ENCODE results near the gene SMURF2.
A peak's percentile ranks its signal among the peaks of the same experiment; 100 is the strongest.
"Not testable (repeated sequence)": the region's sequence is repeated elsewhere in the genome, so short reads cannot be mapped to it uniquely, and the experiment has no call there.

SMURF2 gene

DNA sequence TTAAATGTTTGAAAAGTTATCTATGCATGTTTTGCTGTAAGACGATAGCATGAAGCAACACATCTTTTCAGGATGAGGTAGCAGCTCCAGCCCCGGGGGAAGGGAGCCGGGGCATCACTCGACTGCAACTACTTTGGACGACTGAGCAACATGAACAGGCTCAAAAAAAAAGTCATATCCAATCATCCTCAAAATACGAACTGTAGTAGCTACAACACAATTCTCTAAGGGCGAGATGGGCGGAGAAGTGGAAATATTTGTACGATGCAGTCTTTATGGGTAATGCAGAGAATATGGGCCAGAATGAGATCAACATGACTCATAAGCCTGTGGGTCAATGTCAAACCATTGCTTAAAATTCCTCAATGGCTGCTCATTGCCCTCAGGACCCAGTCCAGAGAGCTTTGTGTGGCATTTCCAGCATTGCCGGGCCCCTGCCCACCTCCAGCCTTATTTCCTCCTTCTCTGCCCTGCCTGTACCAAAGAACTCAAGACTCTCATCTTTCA, 17.7 kb upstream of the SMURF2 start:
- Histone ChIP-seq H3K9me3 (no peaks in the 10 kb centered on the region), H3K27ac (no peak overlapping the region), H3K36me3 (no peaks in the 10 kb centered on the region), H3K27me3 (no peaks in the 10 kb centered on the region), H3K4me3 (no peak overlapping the region), H3K4me1 (no peaks in the 10 kb centered on the region)
- peak in 1 of 2 donors; percentile 27 for DNase-seq
- intact Hi-C loops (cut with DNase I; ENCODE audit: low total_unique reads): no loop called here
- TF ChIP-seq CTCF (IDR thresholded peaks at IDR 0.05): no peak

DNA sequence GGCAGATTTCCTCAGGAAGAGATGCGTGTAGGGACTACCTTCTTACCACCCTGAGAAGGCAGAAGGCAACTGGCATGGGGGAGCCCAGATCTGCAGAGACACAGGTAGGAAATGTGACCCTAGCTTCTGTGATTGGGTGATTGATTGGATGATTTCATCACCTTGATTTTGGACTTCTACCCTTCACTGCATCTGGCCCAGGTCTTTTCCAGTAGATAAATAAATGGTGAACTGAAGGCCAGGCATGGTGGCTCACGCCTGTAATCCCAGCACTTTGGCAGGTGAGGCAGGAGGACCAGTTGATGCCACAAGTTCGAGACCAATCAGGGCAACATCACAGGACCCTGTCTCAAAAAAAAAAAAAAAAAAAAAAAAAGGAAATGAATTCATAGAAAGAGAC, 14.7 kb upstream of the SMURF2 start:
- Histone ChIP-seq H3K27me3 (no peaks in the 10 kb centered on the region), H3K4me1 (no peaks in the 10 kb centered on the region), H3K36me3 (no peaks in the 10 kb centered on the region), H3K9me3 (no peaks in the 10 kb centered on the region), H3K27ac (no peak overlapping the region), H3K4me3 (no peak overlapping the region)
- DNase-seq: no peak
- intact Hi-C loops (cut with DNase I; ENCODE audit: low total_unique reads): no loop called here
- no peak for TF ChIP-seq CTCF (IDR thresholded peaks at IDR 0.05)

GRCh38 chr17:64670843-64671590, 8.9 kb upstream of the SMURF2 start:
- intact Hi-C loops (cut with DNase I; ENCODE audit: low total_unique reads); H3K27ac ChIP-seq; DNase-seq; H3K36me3 ChIP-seq; H3K9me3 ChIP-seq; H3K4me3 ChIP-seq; H3K4me1 ChIP-seq; H3K27me3 ChIP-seq: not testable (repeated sequence)

- H3K36me3 ChIP-seq; H3K9me3 ChIP-seq; intact Hi-C loops (cut with DNase I; ENCODE audit: low total_unique reads); H3K27ac ChIP-seq; DNase-seq; H3K4me3 ChIP-seq; H3K27me3 ChIP-seq; H3K4me1 ChIP-seq: not testable (repeated sequence)
These were observed 6.0 kb upstream of the SMURF2 start for GRCh38 chr17:64667807-64668721.

DNA sequence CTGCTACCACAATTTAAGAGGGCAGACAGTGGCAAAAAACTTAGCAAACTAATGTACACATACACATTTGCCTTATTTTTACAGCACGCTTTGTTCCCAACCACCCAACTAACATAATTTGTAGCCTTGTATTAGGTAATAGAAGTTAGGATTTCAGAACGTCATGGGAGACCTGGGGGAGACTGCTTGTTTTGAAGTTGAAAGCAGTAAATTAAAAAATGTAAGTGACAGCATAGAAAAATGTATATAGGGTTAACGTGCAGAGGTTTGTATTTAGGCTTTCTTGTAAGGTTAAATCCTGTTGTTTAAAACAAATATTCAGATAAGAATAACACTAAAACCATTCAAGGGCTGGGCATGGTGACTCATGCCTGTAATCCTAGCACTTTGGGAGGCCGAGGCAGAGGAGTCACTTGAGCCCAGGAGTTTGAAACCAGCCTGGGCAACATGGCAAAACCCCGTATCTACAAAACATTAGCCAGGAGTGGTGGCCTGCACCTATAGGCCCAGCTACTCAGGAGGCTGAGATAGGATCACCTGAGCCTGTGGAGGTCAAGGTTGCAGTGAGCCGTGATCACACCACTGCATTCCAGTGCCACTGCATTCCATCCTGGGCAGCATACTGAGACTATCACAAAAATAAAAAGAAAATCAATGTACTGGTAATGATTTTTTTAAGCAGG, 2.3 kb upstream of the SMURF2 start:
- H3K9me3 ChIP-seq; H3K36me3 ChIP-seq; DNase-seq; intact Hi-C loops (cut with DNase I; ENCODE audit: low total_unique reads); H3K4me3 ChIP-seq; H3K27me3 ChIP-seq; H3K27ac ChIP-seq: not testable (repeated sequence)
- H3K4me1 ChIP-seq: peaks cover 0 to 12% (median 8%) of the 10 kb centered on the region in 4 donors

- H3K36me3 ChIP-seq; H3K4me3 ChIP-seq; H3K27ac ChIP-seq; intact Hi-C loops (cut with DNase I; ENCODE audit: low total_unique reads); H3K9me3 ChIP-seq; DNase-seq; H3K27me3 ChIP-seq: not testable (repeated sequence)
- peaks cover 0 to 17% (median 8%) of the 10 kb centered on the region in 4 donors for H3K4me1 ChIP-seq
These were observed 1.7 kb upstream of the SMURF2 start for GRCh38 chr17:64663836-64664235.

GRCh38 chr17:64662774-64663367, 764 bp upstream of the SMURF2 start:
- Histone ChIP-seq H3K4me3 (peak overlapping the region; percentile 84 to 92), H3K4me1 (peaks cover 0 to 24% (median 10%) of the 10 kb centered on the region in 4 donors), H3K9me3 (no peaks in the 10 kb centered on the region), H3K36me3 (no peaks in the 10 kb centered on the region), H3K27me3 (no peaks in the 10 kb centered on the region), H3K27ac (peak overlapping the region; percentile 78 to 98)
- DNase-seq: no peak
- intact Hi-C loops (cut with DNase I; ENCODE audit: low total_unique reads): no loop called here
- TF ChIP-seq CTCF (IDR thresholded peaks at IDR 0.05): no peak

Data from tibial artery (tissue), 4 donors.